DMS114 treated with DMSO at 0.1 percent for 48 hours (cell line): Measurements from ENCODE around the gene DTX4.
"Not testable (repeated sequence)": the region's sequence is repeated elsewhere in the genome, so short reads cannot be mapped to it uniquely, and the experiment has no call there.

ENCODE experiments used
- DNase-seq: peaks from one replicate; lab custom pipeline; 2025; ENCODE audit not compliant: unreplicated experiment; lab: John Stamatoyannopoulos, UW

Gene DTX4

GRCh38 chr11:59171508-59172322, at the start of gene DTX4:
Gene DTX4, plus strand, starts transcription at chr11:59172132. Its CDS starts 464 bp downstream, at chr11:59172596.
- DNase-seq: peak; percentile 54

- peak; percentile 53 for DNase-seq
These were observed 36.1 kb upstream of the DTX4 start for GRCh38 chr11:59135648-59136461.

GRCh38 chr11:59136551-59136950, 35.4 kb upstream of the DTX4 start:
- DNase-seq: not testable (repeated sequence)

- no peak for DNase-seq
These were observed 34.7 kb upstream of the DTX4 start for GRCh38 chr11:59137190-59137589.

GRCh38 chr11:59138643-59139042, 33.3 kb upstream of the DTX4 start:
- DNase-seq: no peak

- DNase-seq: no peak
These were observed 30.7 kb upstream of the DTX4 start for GRCh38 chr11:59141191-59141590.

- no peak for DNase-seq
These were observed 30.1 kb upstream of the DTX4 start for GRCh38 chr11:59141673-59142460.

- DNase-seq: peak; percentile 48
These were observed 29.1 kb upstream of the DTX4 start, which contains the start of gene FAM111A for GRCh38 chr11:59142530-59143507. Gene FAM111A, plus strand, starts transcription at chr11:59142856. Its CDS starts 6,017 bp downstream, at chr11:59148873.

GRCh38 chr11:59144096-59144495, 27.8 kb upstream of the DTX4 start:
- DNase-seq: no peak

DNA sequence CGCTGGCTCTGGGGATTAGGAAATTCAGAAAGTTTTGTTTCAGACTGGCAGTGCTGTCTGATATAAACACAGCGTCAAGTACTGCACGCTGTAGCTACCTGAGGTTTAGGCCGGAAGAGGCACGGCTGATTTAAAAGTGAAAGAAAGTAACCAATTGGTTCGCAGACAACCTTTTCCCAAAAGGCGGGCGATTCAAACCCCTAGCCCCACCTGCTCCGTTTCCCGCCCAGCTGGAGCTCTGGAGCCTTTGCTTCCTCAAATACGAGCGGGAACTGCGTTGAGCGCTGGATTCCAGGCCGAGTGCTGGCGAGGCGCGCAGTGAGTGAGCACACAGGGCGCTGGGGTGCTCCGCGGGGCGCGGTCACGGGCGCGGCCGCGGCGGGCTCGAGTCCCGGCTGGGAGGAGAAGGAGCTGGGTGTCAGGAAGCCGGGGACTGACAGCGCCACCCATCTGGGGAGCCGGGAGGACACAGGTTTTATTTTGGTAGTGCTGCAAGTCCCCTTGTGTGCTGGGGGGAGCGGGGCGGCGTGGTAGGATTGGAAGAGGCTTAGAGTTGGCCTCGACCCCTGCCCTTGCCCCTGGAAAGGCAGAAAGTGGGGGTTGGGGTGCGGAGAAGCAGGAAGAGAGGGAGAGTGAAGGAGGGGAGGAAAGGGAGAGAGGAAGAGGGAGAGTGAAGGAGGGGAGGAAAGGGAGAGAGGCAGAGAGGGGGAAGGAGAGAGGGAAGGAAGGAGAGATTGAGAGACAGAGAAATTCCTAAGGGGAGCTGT, 27.2 kb upstream of the DTX4 start:
- peak; percentile 66 for DNase-seq

GRCh38 chr11:59145534-59145933, 26.4 kb upstream of the DTX4 start:
- DNase-seq: no peak

DNA sequence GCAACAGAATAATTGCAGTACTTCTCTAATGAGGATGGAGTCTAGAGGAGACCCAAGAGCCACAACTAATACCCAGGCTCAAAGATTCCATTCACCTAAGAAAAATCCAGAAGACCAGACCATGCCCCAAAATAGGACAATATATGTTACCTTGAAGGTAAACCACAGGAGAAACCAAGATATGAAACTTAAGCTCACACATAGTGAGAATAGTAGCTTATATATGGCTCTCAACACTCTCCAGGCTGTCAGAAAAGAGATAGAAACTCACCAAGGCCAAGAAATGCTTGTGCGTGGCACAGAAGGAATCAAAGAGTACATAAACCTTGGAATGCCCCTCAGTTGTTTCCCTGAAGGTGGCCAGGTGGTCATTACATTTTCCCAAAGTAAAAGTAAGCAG, 20.2 kb upstream of the DTX4 start:
- no peak for DNase-seq

DNA sequence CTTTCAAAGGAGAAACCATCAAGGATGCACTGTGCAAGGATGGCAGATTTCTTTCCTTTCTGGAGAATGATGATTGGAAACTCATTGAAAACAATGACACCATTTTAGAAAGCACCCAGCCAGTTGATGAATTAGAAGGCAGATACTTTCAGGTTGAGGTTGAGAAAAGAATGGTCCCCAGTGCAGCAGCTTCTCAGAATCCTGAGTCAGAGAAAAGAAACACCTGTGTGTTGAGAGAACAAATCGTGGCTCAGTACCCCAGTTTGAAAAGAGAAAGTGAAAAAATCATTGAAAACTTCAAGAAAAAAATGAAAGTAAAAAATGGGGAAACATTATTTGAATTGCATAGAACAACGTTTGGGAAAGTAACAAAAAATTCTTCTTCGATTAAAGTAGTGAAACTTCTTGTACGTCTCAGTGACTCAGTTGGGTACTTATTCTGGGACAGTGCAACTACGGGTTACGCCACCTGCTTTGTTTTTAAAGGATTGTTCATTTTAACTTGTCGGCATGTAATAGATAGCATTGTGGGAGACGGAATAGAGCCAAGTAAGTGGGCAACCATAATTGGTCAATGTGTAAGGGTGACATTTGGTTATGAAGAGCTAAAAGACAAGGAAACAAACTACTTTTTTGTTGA, 19.5 kb upstream of the DTX4 start:
- no peak for DNase-seq

DNA sequence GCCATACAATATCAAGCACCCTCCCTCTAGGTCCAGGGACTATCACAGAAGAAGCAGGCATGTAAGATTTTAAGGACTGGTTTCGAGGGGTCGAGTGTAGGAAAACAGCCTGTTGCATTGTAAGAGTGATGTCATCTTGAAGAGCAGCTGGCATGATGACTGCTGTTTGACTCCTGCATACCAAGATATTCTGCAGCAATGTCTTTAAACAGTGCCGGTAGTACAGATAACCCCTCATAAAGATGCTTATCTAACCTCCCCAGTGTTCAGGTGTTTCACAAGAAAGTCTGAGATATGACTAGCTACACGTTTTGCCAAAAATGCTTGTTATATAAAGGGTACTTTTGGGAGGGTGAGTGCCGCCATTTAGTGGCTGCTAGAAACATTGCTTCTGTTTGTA, 17.3 kb upstream of the DTX4 start:
- no peak for DNase-seq

DNA sequence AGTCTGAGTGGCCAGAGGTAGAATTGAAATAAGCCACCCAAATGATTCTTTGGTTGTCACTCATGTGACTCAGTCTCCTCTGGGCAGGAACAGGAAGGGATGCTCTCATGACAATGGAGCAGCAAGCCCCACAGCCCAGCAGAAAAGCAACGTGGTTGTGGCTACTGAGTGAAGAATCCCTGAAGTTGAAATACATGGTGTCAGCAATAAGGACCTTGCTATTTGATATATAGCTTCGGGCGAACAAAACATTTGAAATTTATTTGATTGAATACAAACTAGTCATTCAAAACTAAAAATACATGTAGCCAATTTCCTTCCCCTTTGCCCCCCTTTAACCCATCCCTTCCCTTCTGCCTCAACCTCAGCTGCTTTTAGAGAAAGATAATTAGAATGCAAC, 14.5 kb upstream of the DTX4 start:
- no peak for DNase-seq

GRCh38 chr11:59158206-59159068, 13.5 kb upstream of the DTX4 start:
- peak; percentile 34 for DNase-seq

- DNase-seq: no peak
These were observed 7.9 kb upstream of the DTX4 start for GRCh38 chr11:59164028-59164427.
